K562 (cell line): ENCODE data around the gene KIAA0319L. TPM values are rescaled to one million over a fixed set of nuclear protein-coding genes. Genes with fewer than 3 reads are reported as not detected.

ENCODE experiments used
- ATAC-seq: fragments of 200-7000 bp; cut with Tn5 transposase; 3 replicates; pipeline ENCODE4 v1.9.1; 2020; ENCODE audit warnings: moderate library complexity
- BruUV-seq: library from RNA; stranded (reverse); fragments of 400-500 nt; replicated peaks from 2 replicates; lab custom pipeline; 2021; lab: Mats Ljungman, UMichigan
- CTCF ChIA-PET: fragments of 300-600 bp; formaldehyde crosslinking; extraction: SDS; loops from one replicate; lab custom pipeline; 2021; ENCODE audit warnings: low intra/inter-chr PET ratio; lab: Yijun Ruan, JAX
- POLR2A ChIA-PET: fragments of 300-600, 350-650 bp; sonication (Branson Sonifier 250); formaldehyde crosslinking; extraction: SDS; loops from one replicate; lab custom pipeline; 2021; ENCODE audit warnings: antibody characterized with exemption, inconsistent platforms; lab: Yijun Ruan, JAX
- DNase-seq, 4 experiments: peaks; one replicate each; pipeline versions ENCODE4 v3.0.0 to v3.0.0-alpha.2; 2011 to 2018; ENCODE audit warnings: low spot score in 3 of 4, mixed read lengths in 3 of 4; ENCODE audit errors: extremely low read depth in 1 of 4
- FAIRE-seq: peaks from 2 replicates; lab custom pipeline; 2011; peaks lifted over from hg19 to GRCh38; lab: Jason Lieb, UNC
- H2AFZ ChIP-seq: 2 replicates; pipeline ENCODE4 v1.6.0; 2011; ENCODE audit warnings: low read depth, low read length, control low read depth, inconsistent platforms
- H3K27ac ChIP-seq: fragments of 200-600 bp; 3 replicates; pipeline ENCODE4 v1.8.0; 2011; ENCODE audit warnings: low read depth, mild to moderate bottlenecking, control low read depth, inconsistent platforms, low read length, moderate library complexity, mixed read lengths; ENCODE audit errors: extremely low read depth
- H3K27me3 ChIP-seq, 2 experiments: fragments of 300-600 bp in 1 of 2; 2 replicates in 1 of 2; 3 replicates in 1 of 2; pipeline versions ENCODE4 v1.6.0 to v1.8.0; 2011; ENCODE audit warnings: inconsistent platforms in 2 of 2, low read length in 2 of 2, mild to moderate bottlenecking in 1 of 2, mixed read lengths in 1 of 2, moderate library complexity in 1 of 2; ENCODE audit not compliant: control insufficient read depth in 2 of 2, insufficient read depth in 2 of 2
- H3K36me3 ChIP-seq: fragments of 300-600 bp; 3 replicates; pipeline ENCODE4 v1.8.0; 2011; ENCODE audit warnings: mild to moderate bottlenecking, low read length, inconsistent platforms; ENCODE audit not compliant: control insufficient read depth, insufficient read depth
- H3K4me1 ChIP-seq, 2 experiments: fragments of 200-600 bp in 1 of 2; replicated peaks in 1 of 2; 2 replicates in 1 of 2; 3 replicates in 1 of 2; pipeline versions ENCODE4 v1.5.1 to v1.8.0; 2011; ENCODE audit warnings: inconsistent platforms in 2 of 2, low read length in 2 of 2, mild to moderate bottlenecking in 1 of 2, mixed read lengths in 1 of 2, moderate library complexity in 1 of 2; ENCODE audit not compliant: control insufficient read depth in 2 of 2, insufficient read depth in 2 of 2
- H3K4me2 ChIP-seq: 2 replicates; pipeline ENCODE4 v1.6.1; 2011; ENCODE audit warnings: low read length, control low read depth, inconsistent platforms, mixed read lengths; ENCODE audit not compliant: insufficient read depth
- H3K4me3 ChIP-seq: fragments of 200-600 bp; sonication (generic), shearing (Covaris generic); 2 replicates; pipeline ENCODE4 v1.5.1; 2016; ENCODE audit warnings: control low read depth, inconsistent platforms
- H3K79me2 ChIP-seq: fragments of 200-600 bp; 3 replicates; pipeline ENCODE4 v1.8.0; 2011; ENCODE audit warnings: low read length, inconsistent platforms; ENCODE audit not compliant: control insufficient read depth, insufficient read depth
- H3K9ac ChIP-seq, 2 experiments: 2 replicates each; pipeline versions ENCODE4 v1.6.0 to v1.6.1; 2011; ENCODE audit warnings: low read depth in 2 of 2, low read length in 2 of 2, control low read depth in 1 of 2, inconsistent platforms in 1 of 2, mild to moderate bottlenecking in 1 of 2, mixed read lengths in 1 of 2; ENCODE audit not compliant: insufficient read depth in 1 of 2
- H3K9me1 ChIP-seq: one replicate; pipeline ENCODE4 v1.6.0; 2011; ENCODE audit warnings: inconsistent platforms, mild to moderate bottlenecking, low read length, moderate library complexity; ENCODE audit not compliant: control insufficient read depth, insufficient read depth
- H3K9me3 ChIP-seq: replicated peaks from 2 replicates; pipeline ENCODE4 v1.5.1; 2011; ENCODE audit warnings: low read depth, low read length, inconsistent platforms; ENCODE audit not compliant: control insufficient read depth, insufficient read depth
- H4K20me1 ChIP-seq: replicated peaks from 2 replicates; pipeline ENCODE4 v1.6.1; 2011; ENCODE audit warnings: low read length, inconsistent platforms, mixed read lengths; ENCODE audit not compliant: control insufficient read depth, insufficient read depth
- BHLHE40 ChIP-seq: IDR thresholded peaks from 2 replicates; pipeline ENCODE4 v1.6.1; 2011; ENCODE audit warnings: low read length, improper control_type of control experiment
- MEF2A ChIP-seq: IDR thresholded peaks from 2 replicates; pipeline ENCODE4 v1.6.1; 2011; ENCODE audit warnings: low read depth, mild to moderate bottlenecking, low read length, moderate library complexity; ENCODE audit not compliant: control insufficient read depth
- POLR2G ChIP-seq: fragments of 200-400 bp; formaldehyde crosslinking; IDR thresholded peaks from 2 replicates; pipeline ENCODE4 v1.6.1; 2017; ENCODE audit warnings: low read depth, mild to moderate bottlenecking, antibody characterized with exemption, low read length, moderate library complexity
- POLR3A ChIP-seq: IDR thresholded peaks from 2 replicates; pipeline ENCODE4 v1.6.1; 2011; ENCODE audit warnings: borderline replicate concordance, mild to moderate bottlenecking, moderate library complexity; ENCODE audit not compliant: insufficient read length, insufficient read depth; ENCODE audit errors: extremely low read depth
- POU5F1 ChIP-seq: fragments of 150-350 bp; IDR thresholded peaks from 2 replicates; pipeline ENCODE4 v1.6.1; 2014; ENCODE audit warnings: borderline replicate concordance, low read length, low read depth, mild to moderate bottlenecking; ENCODE audit not compliant: partially characterized antibody
- SMC3 ChIP-seq: conservative IDR thresholded peaks from 2 replicates; pipeline ENCODE4 v1.6.1; 2011; ENCODE audit warnings: low read depth, low read length, improper control_type of control experiment; ENCODE audit not compliant: insufficient read depth
- TOE1 ChIP-seq, 2 experiments: fragments of 450-650 bp in 1 of 2; sonication (generic) in 1 of 2; formaldehyde crosslinking in 1 of 2; IDR thresholded peaks; 2 replicates each; pipeline versions ENCODE4 v1.7.1 to v1.8.0; 2016 to 2022; ENCODE audit warnings: borderline replicate concordance in 2 of 2, mild to moderate bottlenecking in 2 of 2, antibody characterized with exemption in 1 of 2, inconsistent platforms in 1 of 2, low read depth in 1 of 2, missing genetic modification reagents in 1 of 2, moderate library complexity in 1 of 2
- ZFPM2 ChIP-seq: fragments of 250-450 bp; sonication (Bioruptor Pico); IDR thresholded peaks from 2 replicates; pipeline ENCODE4 v1.5.1; 2022; ENCODE audit warnings: mild to moderate bottlenecking
- whole genome bisulfite sequencing: fragments of 100-300 bp; shearing (Covaris generic); methylation state at CpG from one replicate; pipeline ENCODE4 v1.1.6; 2016; ENCODE audit warnings: low coverage, mixed read lengths; ENCODE audit not compliant: insufficient coverage; ENCODE audit errors: missing lambda C conversion rate; 5-methylcytosine and 5-hydroxymethylcytosine counted together
- in situ Hi-C: fragments of 300-500 bp; cut with MboI; formaldehyde crosslinking; loops from 4 replicates; pipeline ENCODE4 v1.15.0; 2018; ENCODE audit warnings: inconsistent platforms, mixed read lengths
- intact Hi-C: fragments of 100-400 bp; cut with micrococcal nuclease; formaldehyde crosslinking; loops from 2 replicates; pipeline ENCODE4 v1.14.2; 2022
- polyA plus RNA-seq, 8 experiments: library from polyadenylated mRNA; depleted of rRNA in 4 of 8; stranded (reverse) in 5 of 8; unstranded in 3 of 8; fragments of >200 nt; fragmentation: Nextera tagmentation in 2 of 8; fragmentation: Illumina TruSeq in 1 of 8; extraction: Ambion mirVana in 2 of 8; extraction: Trizol in 1 of 8; gene quantifications; 2 replicates each; pipeline versions ENCODE4 v1.2.1 to v1.2.3, GENCODE V29; 2011 to 2014; ENCODE audit warnings: inconsistent platforms in 1 of 8, missing spikeins in 1 of 8
- total RNA-seq, 7 experiments: library from RNA; depleted of rRNA in 6 of 7; stranded (reverse); fragments of >200 nt in 6 of 7; fragmentation: Illumina TruSeq in 2 of 7; extraction: Trizol in 2 of 7; gene quantifications; 2 replicates each; pipeline versions ENCODE4 v1.2.1 to v1.2.3, GENCODE V29; 2011 to 2021; ENCODE audit warnings: low replicate concordance in 1 of 7
- TF ChIP-seq, protein P1 (sequence below): IDR thresholded peaks from 2 replicates; pipeline ENCODE4 v1.6.1; 2016; ENCODE audit warnings: missing genetic modification characterization, missing compliant biosample characterization
- TF ChIP-seq, protein P2 (sequence below): fragments of 450-650 bp; IDR thresholded peaks from 2 replicates; pipeline ENCODE4 v1.6.1; 2016; ENCODE audit warnings: antibody characterized with exemption

KIAA0319L gene
- total and polyA plus RNA-seq, 9 of the 15 experiments (the other 6 are each of a cell fraction or from before 2014, with no cell fraction given) = 2.4 to 51.7 (median 27.4) TPM

DNA sequence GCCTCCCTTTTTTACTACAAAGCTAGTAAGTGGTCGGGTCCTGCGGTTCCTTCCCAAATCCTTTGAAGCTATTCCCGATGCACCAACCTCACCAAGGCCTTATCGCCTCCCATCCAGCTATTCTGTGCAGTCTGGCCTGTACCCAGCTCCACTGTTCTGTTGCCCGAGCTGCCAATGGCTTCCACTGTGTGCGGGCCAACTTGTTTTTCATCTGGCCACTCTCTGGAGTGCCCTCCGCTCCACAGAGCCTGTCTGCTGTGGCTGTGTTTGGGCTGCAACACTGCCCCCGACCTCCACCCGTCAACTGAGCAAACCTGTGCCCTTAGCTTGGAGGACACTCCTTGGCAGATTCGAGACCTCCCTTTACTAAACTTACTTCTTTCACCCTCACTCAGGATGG is 125.0 kb downstream of the KIAA0319L start:
- TF ChIP-seq POLR2G = peak; percentile 52
- TF ChIP-seq ZFPM2 (CRISPR knock-in tag) = no peak
- 0 out of 2 replicates have a peak, but pooled peaks have one; percentile 9 for TF ChIP-seq SMC3
- DNase-seq (no peak), ATAC-seq (no peak), FAIRE-seq (no peak)
- Histone ChIP-seq H3K27me3 (no peaks in the 10 kb centered on the region), H2AFZ (no peak overlapping the region), H3K9ac (peak overlapping the region in 1 of 2 experiments; percentile 43; a peak in 1 of 4 replicates), H3K9me3 (no peaks in the 10 kb centered on the region), H3K4me2 (no peak overlapping the region), H3K36me3 (peaks cover 34% of the 10 kb centered on the region; the same call in 2 of the 3 replicates), H4K20me1 (no peaks in the 10 kb centered on the region), H3K4me3 (no peak overlapping the region), H3K79me2 (no peaks in the 10 kb centered on the region), H3K4me1 (peaks cover 9 to 10% of the 10 kb centered on the region in 2 experiments; a peak in 4 of 5 replicates), H3K27ac (no peak overlapping the region), H3K9me1 (no peaks in the 10 kb centered on the region)
- intact Hi-C loops (loop anchor here (10.0 kb wide), 1 partner anchor 567 kb away; no protein-coding TSS in a partner anchor), in situ Hi-C loops (no loop called here)
- no TSS peak for BruUV-seq
- CTCF ChIA-PET = no interaction called here
- POLR2A ChIA-PET = interaction anchor here (0.6 to 2.4 kb wide), 4 partner anchors 8 to 15 kb away, joined by 3 to 8 read pairs (median 5); no protein-coding TSS in a partner anchor
- WGBS = 90% methylated on average over 10 of the region's 10 CpGs

DNA sequence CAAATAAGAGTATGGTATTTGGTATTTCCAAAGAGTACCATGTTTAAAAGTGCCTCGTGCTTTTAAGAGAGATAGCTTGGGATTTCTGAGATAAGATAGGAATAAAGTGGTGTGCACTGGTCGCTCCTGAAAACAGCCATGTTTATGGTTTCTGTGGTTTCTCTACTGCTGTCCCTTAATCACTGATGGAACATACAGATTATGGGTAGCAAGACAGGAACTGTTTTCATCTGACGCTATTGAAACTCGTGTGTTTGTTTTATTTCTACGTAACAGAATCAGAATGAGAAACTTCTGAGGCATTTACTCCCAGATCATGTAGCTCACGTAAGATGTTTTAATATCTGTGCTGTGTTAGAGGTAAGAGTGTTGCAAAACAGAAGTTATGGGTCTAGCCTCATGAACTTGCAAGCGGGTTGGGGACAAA is 126.0 kb downstream of the KIAA0319L start:
- H3K79me2 ChIP-seq = no peaks in the 10 kb centered on the region
- POLR2A ChIA-PET = interaction anchor here (0.5 to 2.4 kb wide), 6 partner anchors 9 to 232 kb away, joined by 3 to 8 read pairs (median 4); no protein-coding TSS in a partner anchor
- intact Hi-C loops = loop anchor here (10.0 kb wide), 1 partner anchor 566 kb away; no protein-coding TSS in a partner anchor
- TF ChIP-seq TOE1 (IDR thresholded peaks at IDR 0.05; ENCODE audit: borderline replicate concordance) = no peak
- no peak for TF ChIP-seq TOE1 (CRISPR knock-in tag; IDR thresholded peaks at IDR 0.05; ENCODE audit: borderline replicate concordance, low read depth)
- no peak for TF ChIP-seq POLR3A
- peak; percentile 67 for TF ChIP-seq BHLHE40
- TF ChIP-seq, protein P1, sequence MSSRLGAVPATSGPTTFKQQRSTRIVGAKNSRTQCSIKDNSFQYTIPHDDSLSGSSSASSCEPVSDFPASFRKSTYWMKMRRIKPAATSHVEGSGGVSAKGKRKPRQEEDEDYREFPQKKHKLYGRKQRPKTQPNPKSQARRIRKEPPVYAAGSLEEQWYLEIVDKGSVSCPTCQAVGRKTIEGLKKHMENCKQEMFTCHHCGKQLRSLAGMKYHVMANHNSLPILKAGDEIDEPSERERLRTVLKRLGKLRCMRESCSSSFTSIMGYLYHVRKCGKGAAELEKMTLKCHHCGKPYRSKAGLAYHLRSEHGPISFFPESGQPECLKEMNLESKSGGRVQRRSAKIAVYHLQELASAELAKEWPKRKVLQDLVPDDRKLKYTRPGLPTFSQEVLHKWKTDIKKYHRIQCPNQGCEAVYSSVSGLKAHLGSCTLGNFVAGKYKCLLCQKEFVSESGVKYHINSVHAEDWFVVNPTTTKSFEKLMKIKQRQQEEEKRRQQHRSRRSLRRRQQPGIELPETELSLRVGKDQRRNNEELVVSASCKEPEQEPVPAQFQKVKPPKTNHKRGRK (tag) = no peak
- TF ChIP-seq, protein P2, sequence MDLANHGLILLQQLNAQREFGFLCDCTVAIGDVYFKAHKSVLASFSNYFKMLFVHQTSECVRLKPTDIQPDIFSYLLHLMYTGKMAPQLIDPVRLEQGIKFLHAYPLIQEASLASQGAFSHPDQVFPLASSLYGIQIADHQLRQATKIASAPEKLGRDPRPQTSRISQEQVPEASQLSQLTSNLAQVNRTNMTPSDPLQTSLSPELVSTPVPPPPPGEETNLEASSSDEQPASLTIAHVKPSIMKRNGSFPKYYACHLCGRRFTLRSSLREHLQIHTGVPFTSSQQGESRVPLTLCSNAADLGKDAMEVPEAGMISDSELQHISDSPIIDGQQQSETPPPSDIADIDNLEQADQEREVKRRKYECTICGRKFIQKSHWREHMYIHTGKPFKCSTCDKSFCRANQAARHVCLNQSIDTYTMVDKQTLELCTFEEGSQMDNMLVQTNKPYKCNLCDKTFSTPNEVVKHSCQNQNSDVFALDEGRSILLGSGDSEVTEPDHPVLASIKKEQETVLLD = no peak
- no peak for TF ChIP-seq POU5F1
- no peak for TF ChIP-seq MEF2A

More for the DNA sequence above, 126.0 kb downstream of the KIAA0319L start:
- DNase-seq = peak in 2 of 4 experiments; percentile 32 to 39
- 21% methylated on average over 7 of the region's 7 CpGs for WGBS
- Histone ChIP-seq H3K27me3 (no peaks in the 10 kb centered on the region), H3K4me2 (no peak overlapping the region), H3K4me3 (no peak overlapping the region), H3K27ac (no peak overlapping the region), H3K9ac (no peak overlapping the region), H4K20me1 (no peaks in the 10 kb centered on the region), H3K9me1 (no peaks in the 10 kb centered on the region), H3K36me3 (peaks cover 36% of the 10 kb centered on the region; the same call in 2 of the 3 replicates), H3K4me1 (peaks cover 10 to 11% of the 10 kb centered on the region in 2 experiments; a peak in 4 of 5 replicates), H3K9me3 (no peaks in the 10 kb centered on the region), H2AFZ (no peak overlapping the region)
- CTCF ChIA-PET = no interaction called here
- peak; percentile 59 for ATAC-seq
- peak; percentile 74 for FAIRE-seq
- BruUV-seq = no TSS peak
- in situ Hi-C loops = no loop called here
